ENCODE measurements around the gene IL1R1. TPM values are rescaled to one million over a fixed set of nuclear protein-coding genes. Genes with fewer than 3 reads are reported as not detected.

Gene IL1R1
- total and polyA plus RNA-seq, 3 donors from 2014 or later = 35.4 to 51.3 (median 49.6) TPM

DNA sequence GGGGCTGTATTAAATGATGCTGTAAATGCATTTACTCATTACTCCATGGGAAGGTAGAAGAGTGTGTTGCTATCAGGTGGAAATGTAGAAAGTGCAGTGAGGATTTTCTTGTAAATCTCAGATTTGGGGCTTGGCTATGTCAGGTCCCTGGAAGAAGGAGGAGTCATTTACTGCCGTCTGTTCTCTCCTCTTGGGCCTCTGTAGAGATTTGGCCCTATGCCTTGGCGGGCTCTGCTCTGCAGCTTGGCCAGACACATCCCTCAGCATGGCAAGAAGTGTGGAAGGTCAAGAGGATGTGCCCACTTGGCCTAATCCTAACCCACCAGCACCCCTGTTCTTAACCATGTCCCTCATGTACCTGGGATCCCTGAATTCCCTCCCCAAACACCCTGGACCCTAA, 6.7 kb downstream of the IL1R1 start:
- intact Hi-C loops (cut with DNase I; ENCODE audit: low total_unique reads) = no loop called here
- TF ChIP-seq POLR2A (IDR thresholded peaks at IDR 0.05) = no peak
- TF ChIP-seq, protein P1, sequence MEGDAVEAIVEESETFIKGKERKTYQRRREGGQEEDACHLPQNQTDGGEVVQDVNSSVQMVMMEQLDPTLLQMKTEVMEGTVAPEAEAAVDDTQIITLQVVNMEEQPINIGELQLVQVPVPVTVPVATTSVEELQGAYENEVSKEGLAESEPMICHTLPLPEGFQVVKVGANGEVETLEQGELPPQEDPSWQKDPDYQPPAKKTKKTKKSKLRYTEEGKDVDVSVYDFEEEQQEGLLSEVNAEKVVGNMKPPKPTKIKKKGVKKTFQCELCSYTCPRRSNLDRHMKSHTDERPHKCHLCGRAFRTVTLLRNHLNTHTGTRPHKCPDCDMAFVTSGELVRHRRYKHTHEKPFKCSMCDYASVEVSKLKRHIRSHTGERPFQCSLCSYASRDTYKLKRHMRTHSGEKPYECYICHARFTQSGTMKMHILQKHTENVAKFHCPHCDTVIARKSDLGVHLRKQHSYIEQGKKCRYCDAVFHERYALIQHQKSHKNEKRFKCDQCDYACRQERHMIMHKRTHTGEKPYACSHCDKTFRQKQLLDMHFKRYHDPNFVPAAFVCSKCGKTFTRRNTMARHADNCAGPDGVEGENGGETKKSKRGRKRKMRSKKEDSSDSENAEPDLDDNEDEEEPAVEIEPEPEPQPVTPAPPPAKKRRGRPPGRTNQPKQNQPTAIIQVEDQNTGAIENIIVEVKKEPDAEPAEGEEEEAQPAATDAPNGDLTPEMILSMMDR (IDR thresholded peaks at IDR 0.05) = no peak
- no peaks in the 10 kb centered on the region for H3K36me3 ChIP-seq (ENCODE audit: low read depth, missing control alignments)

DNA sequence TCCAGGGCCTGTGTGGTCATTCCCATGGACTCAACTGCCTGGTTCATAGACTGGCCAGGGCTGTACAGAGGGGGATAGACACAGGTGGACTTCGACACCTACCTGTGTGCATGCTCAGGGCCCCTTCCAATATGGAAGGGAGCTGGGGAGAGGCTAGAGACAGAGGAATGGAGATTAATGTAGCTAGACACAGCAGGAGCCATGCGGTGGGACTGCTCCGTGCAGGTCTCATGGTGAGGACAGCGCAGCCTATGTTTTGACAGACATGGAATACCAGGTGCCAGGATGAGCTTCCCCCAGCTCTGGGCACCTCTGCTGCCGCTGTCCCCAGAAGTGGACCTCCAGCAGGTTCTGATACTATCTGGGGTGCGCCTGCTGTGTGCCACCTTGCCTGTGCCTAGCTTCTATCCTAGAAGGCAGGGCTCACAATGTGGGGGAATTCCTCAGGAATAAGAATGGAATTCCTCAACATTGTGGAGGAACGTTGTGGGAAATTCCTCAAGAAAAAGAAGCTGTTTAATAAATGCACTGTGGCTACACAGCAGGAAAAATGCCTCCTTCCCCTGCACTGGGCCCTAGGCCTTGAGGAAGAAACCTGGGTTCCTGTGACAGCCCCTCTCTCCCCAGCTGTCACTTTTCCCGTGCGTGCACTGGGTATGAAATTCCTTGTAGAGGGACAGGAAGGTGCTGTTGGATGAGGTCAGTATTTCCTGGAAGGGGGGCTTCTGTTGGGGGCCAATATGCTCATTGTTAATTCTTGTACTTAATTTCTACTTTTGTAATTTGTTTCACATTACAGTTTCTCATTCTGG, 7.3 kb downstream of the IL1R1 start:
- Histone ChIP-seq H3K27ac (no peak overlapping the region), H3K4me1 (no peaks in the 10 kb centered on the region), H3K4me3 (no peak overlapping the region), H3K36me3 (ENCODE audit: low read depth, missing control alignments) (no peaks in the 10 kb centered on the region), H3K27me3 (no peaks in the 10 kb centered on the region), H3K9me3 (no peaks in the 10 kb centered on the region)
- no peak for TF ChIP-seq POLR2A (IDR thresholded peaks at IDR 0.05)
- TF ChIP-seq, protein P1 (IDR thresholded peaks at IDR 0.05) = no peak
- 87 to 93% methylated on average over 9 of the region's 9 CpGs for WGBS, 2 donors
- no peak for DNase-seq
- intact Hi-C loops (cut with DNase I; ENCODE audit: low total_unique reads) = no loop called here

More for the DNA sequence above, 6.7 kb downstream of the IL1R1 start:
- no peaks in the 10 kb centered on the region for H3K4me1 ChIP-seq
- no peak overlapping the region for H3K27ac ChIP-seq
- no peaks in the 10 kb centered on the region for H3K9me3 ChIP-seq
- WGBS, 2 donors = 79 to 89% methylated on average over 2 of the region's 2 CpGs
- no peaks in the 10 kb centered on the region for H3K27me3 ChIP-seq
- no peak for DNase-seq
- no peak overlapping the region for H3K4me3 ChIP-seq

DNA sequence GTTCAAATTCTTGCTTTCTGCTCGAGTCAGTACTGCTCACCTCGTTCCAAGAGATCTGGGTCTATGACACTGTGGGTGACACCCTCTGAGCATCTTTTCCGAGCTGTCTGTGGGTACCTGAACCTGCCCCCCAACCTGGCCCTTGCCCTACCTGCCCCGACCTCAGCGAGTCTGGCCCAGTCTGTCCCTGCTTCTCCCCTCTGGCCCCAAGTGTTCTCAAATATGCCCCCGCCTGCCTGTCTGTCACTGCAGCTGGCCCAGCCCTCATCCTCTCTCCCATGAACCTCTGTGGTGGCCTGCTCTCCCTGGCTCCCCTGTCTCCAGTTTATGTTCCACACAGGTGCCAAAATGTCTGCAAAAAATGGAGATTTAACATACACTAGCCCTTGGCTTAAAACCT, 11.8 kb downstream of the IL1R1 start:
- intact Hi-C loops (cut with DNase I; ENCODE audit: low total_unique reads) = no loop called here
- H3K4me3 ChIP-seq = no peak overlapping the region
- H3K4me1 ChIP-seq = no peaks in the 10 kb centered on the region
- H3K9me3 ChIP-seq = no peaks in the 10 kb centered on the region
- H3K27me3 ChIP-seq = no peaks in the 10 kb centered on the region
- WGBS, 2 donors = 91 to 98% methylated on average over 6 of the region's 6 CpGs
- DNase-seq = no peak
- no peaks in the 10 kb centered on the region for H3K36me3 ChIP-seq (ENCODE audit: low read depth, missing control alignments)
- no peak overlapping the region for H3K27ac ChIP-seq
- TF ChIP-seq POLR2A (IDR thresholded peaks at IDR 0.05) = no peak
- TF ChIP-seq, protein P1 (IDR thresholded peaks at IDR 0.05) = no peak

DNA sequence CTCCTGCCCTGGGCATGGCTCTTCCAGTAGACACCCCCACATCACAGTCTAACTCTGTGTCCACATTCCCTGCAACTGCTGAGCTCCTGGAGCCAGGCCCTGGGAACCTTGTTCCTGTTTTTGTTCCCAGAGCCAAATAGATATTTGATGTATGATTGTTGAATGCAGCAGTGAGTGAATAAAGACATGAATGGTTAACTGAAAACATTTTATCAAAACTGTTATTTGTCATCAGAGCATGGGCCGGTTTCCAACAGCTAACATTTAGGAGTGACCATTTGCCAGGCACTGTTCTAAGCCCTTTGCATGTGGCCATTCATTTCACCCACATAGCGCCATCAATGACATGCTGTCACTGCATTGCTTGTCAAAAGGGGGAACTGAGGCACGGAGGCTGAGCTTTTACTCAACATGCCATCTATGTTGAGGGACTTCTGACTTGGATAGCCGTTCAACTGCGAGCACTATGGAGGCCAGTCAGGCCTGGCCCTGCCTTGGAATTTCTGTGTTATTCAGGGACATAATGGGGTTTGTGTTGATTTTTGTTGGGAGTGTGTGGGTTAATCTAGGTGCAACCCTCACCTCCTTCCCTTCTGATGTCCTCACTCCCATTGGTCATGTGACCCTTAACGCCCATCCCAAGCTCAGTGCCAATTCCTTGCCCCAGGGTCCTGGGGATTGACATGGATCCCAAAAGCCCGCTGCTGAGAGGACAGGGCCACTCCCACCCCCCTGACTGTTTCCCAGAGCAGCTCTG, 12.6 kb downstream of the IL1R1 start:
- WGBS, 2 donors = 62 to 85% methylated on average over 7 of the region's 7 CpGs
- H3K9me3 ChIP-seq = no peaks in the 10 kb centered on the region
- H3K4me1 ChIP-seq = no peaks in the 10 kb centered on the region

More for the DNA sequence above, 12.6 kb downstream of the IL1R1 start:
- intact Hi-C loops (cut with DNase I; ENCODE audit: low total_unique reads) = no loop called here
- no peaks in the 10 kb centered on the region for H3K27me3 ChIP-seq
- no peak for DNase-seq
- no peak overlapping the region for H3K4me3 ChIP-seq
- no peaks in the 10 kb centered on the region for H3K36me3 ChIP-seq (ENCODE audit: low read depth, missing control alignments)
- TF ChIP-seq, protein P1 (IDR thresholded peaks at IDR 0.05) = no peak
- no peak for TF ChIP-seq POLR2A (IDR thresholded peaks at IDR 0.05)
- peak overlapping the region in 1 of 2 donors; percentile 16 for H3K27ac ChIP-seq
